CD14-positive monocyte (primary cell): ENCODE measurements around the gene CNN3. TPM values are rescaled to one million over a fixed set of nuclear protein-coding genes. Genes with fewer than 3 reads are reported as not detected.

Experiments used
- DNase-seq, 3 donors: peaks; one replicate each; pipeline ENCODE4 v3.0.0-alpha.2; 2011 to 2022
- H2AFZ ChIP-seq: 2 replicates; pipeline ENCODE4 v1.6.0; 2012; ENCODE audit warnings: mild to moderate bottlenecking, low read depth, low read length, inconsistent platforms; ENCODE audit not compliant: insufficient read depth, poor library complexity, severe bottlenecking
- H3K27ac ChIP-seq, 2 donors: 1 replicate in 1 of 2; 2 replicates in 1 of 2; pipeline ENCODE4 v1.5.1; 2012 to 2013; ENCODE audit warnings: low read length in 2 of 2, control low read depth in 1 of 2, inconsistent platforms in 1 of 2, low read depth in 1 of 2, mild to moderate bottlenecking in 1 of 2
- H3K27me3 ChIP-seq, 2 donors: one replicate each; pipeline versions ENCODE4 v1.6.0 to v1.6.1; 2011 to 2013; ENCODE audit warnings: low read length in 2 of 2; ENCODE audit not compliant: control insufficient read depth in 2 of 2, insufficient read depth in 2 of 2
- H3K36me3 ChIP-seq, 2 donors: replicated peaks in 1 of 2; 1 replicate in 1 of 2; 2 replicates in 1 of 2; pipeline versions ENCODE4 v1.5.1 to v1.6.1; 2012 to 2013; ENCODE audit warnings: low read length in 2 of 2, control low read depth in 1 of 2, inconsistent platforms in 1 of 2, mild to moderate bottlenecking in 1 of 2; ENCODE audit not compliant: insufficient read depth in 2 of 2, control insufficient read depth in 1 of 2
- H3K4me1 ChIP-seq, 2 donors: 1 replicate in 1 of 2; 2 replicates in 1 of 2; pipeline versions ENCODE4 v1.5.1 to v1.6.1; 2012 to 2013; ENCODE audit warnings: low read length in 2 of 2, control low read depth in 1 of 2, inconsistent platforms in 1 of 2, mild to moderate bottlenecking in 1 of 2, moderate library complexity in 1 of 2; ENCODE audit not compliant: insufficient read depth in 2 of 2, control insufficient read depth in 1 of 2
- H3K4me2 ChIP-seq: replicated peaks from 2 replicates; pipeline ENCODE3; 2012; ENCODE audit warnings: low read length, moderate library complexity, mild to moderate bottlenecking; ENCODE audit not compliant: poor library complexity, severe bottlenecking; ENCODE audit errors: extremely low read depth
- H3K4me3 ChIP-seq, 3 experiments: fragments of 200-600 bp in 1 of 3; sonication (generic) in 1 of 3; replicated peaks in 1 of 3; 1 replicate in 2 of 3; 2 replicates in 1 of 3; pipeline ENCODE4 v1.5.1; 2011 to 2013; ENCODE audit warnings: low read length in 3 of 3, mild to moderate bottlenecking in 3 of 3, control low read depth in 2 of 3, low read depth in 2 of 3, inconsistent platforms in 1 of 3, moderate library complexity in 1 of 3
- H3K79me2 ChIP-seq: 2 replicates; pipeline ENCODE4 v1.6.0; 2012; ENCODE audit warnings: mild to moderate bottlenecking, control low read depth, inconsistent platforms, low read length, moderate library complexity; ENCODE audit not compliant: insufficient read depth
- H3K9ac ChIP-seq: 2 replicates; pipeline ENCODE4 v1.6.0; 2017; ENCODE audit warnings: low read length, mild to moderate bottlenecking; ENCODE audit not compliant: insufficient read depth, poor library complexity, severe bottlenecking
- H3K9me3 ChIP-seq, 2 donors: replicated peaks in 1 of 2; 1 replicate in 1 of 2; 2 replicates in 1 of 2; pipeline versions ENCODE4 v1.5.1 to v1.6.1; 2012 to 2013; ENCODE audit warnings: low read length in 2 of 2, control low read depth in 1 of 2; ENCODE audit not compliant: control insufficient read depth in 1 of 2, insufficient read depth in 1 of 2
- H4K20me1 ChIP-seq: 2 replicates; pipeline ENCODE4 v1.6.0; 2012; ENCODE audit warnings: mild to moderate bottlenecking, low read length, control low read depth, moderate library complexity; ENCODE audit not compliant: insufficient read depth
- H3K27ac Mint-ChIP-seq, 7 donors: one replicate each; pipeline ENCODE4 v1.8.0; 2020; ENCODE audit warnings: mild to moderate bottlenecking in 7 of 7, mixed read lengths in 7 of 7, moderate library complexity in 6 of 7, inconsistent platforms in 2 of 7
- H3K27me3 Mint-ChIP-seq, 3 donors: one replicate each; pipeline ENCODE4 v1.8.0; 2021 to 2022; ENCODE audit warnings: low read depth in 3 of 3, mild to moderate bottlenecking in 3 of 3, mixed read lengths in 3 of 3, moderate library complexity in 3 of 3, inconsistent platforms in 1 of 3
- H3K36me3 Mint-ChIP-seq, 2 donors: one replicate each; pipeline ENCODE4 v1.8.0; 2020; ENCODE audit warnings: mixed read lengths in 2 of 2, inconsistent platforms in 1 of 2, mild to moderate bottlenecking in 1 of 2
- H3K4me1 Mint-ChIP-seq: one replicate; pipeline ENCODE4 v1.8.0; 2020; ENCODE audit warnings: mild to moderate bottlenecking, mixed read lengths
- H3K4me3 Mint-ChIP-seq, 2 donors: one replicate each; pipeline ENCODE4 v1.8.0; 2020; ENCODE audit warnings: mild to moderate bottlenecking in 2 of 2, mixed read lengths in 2 of 2, moderate library complexity in 1 of 2
- H3K9me3 Mint-ChIP-seq, 7 donors: one replicate each; pipeline ENCODE4 v1.8.0; 2020 to 2022; ENCODE audit warnings: mixed read lengths in 7 of 7, mild to moderate bottlenecking in 6 of 7, moderate library complexity in 6 of 7, inconsistent platforms in 2 of 7
- CTCF ChIP-seq: fragments of 200-600 bp; IDR thresholded peaks from one replicate; pipeline ENCODE4 v1.8.0; 2022; ENCODE audit warnings: antibody characterized with exemption, mild to moderate bottlenecking
- WGBS: methylation state at CpG from one replicate; pipeline ENCODE4 v1.1.5; 2013; ENCODE audit warnings: missing lambda C conversion rate; ENCODE audit not compliant: insufficient coverage; 5-methylcytosine and 5-hydroxymethylcytosine counted together
- intact Hi-C, 2 donors: fragments of 100-400 bp; cut with micrococcal nuclease; formaldehyde crosslinking; loops; one replicate each; pipeline versions ENCODE4 v1.15.0 to v1.15.1; 2023
- polyA plus RNA-seq, 3 donors: library from polyadenylated mRNA; depleted of rRNA in 1 of 3; unstranded in 2 of 3; stranded (reverse) in 1 of 3; fragments of 300-500 nt in 2 of 3; fragments of >200 nt in 1 of 3; fragmentation: Illumina TruSeq in 2 of 3; gene quantifications; 1 replicate in 2 of 3; 2 replicates in 1 of 3; pipeline ENCODE4 v1.2.3, GENCODE V29; 2012 to 2021

Gene CNN3
- polyA plus RNA-seq, 3 donors: 0.08 to 0.09 (median 0.08) TPM

GRCh38 chr1:94921977-94922376, 4.9 kb downstream of the CNN3 start:
- Histone ChIP-seq H3K4me1 (peaks cover 9 to 16% of the 10 kb centered on the region in 2 donors), H3K9ac (no peak overlapping the region), H3K4me2 (no peak overlapping the region), H3K36me3 (no peaks in the 10 kb centered on the region), H4K20me1 (no peaks in the 10 kb centered on the region), H3K27me3 (peaks cover 32 to 40% of the 10 kb centered on the region in 2 donors), H2AFZ (no peak overlapping the region), H3K4me3 (no peak overlapping the region), H3K79me2 (no peaks in the 10 kb centered on the region), H3K27ac (no peak overlapping the region), H3K9me3 (no peaks in the 10 kb centered on the region)
- H3K4me1 Mint-ChIP-seq: peaks cover 9% of the 10 kb centered on the region
- intact Hi-C loops: no loop called here
- H3K4me3 Mint-ChIP-seq: no peak overlapping the region
- no peak for DNase-seq
- WGBS: no CpG with 5 or more reads among the region's 1 CpG
- H3K9me3 Mint-ChIP-seq: peaks cover 0 to 10% (median 5%) of the 10 kb centered on the region in 7 donors
- no peak for TF ChIP-seq CTCF
- H3K27ac Mint-ChIP-seq: no peak overlapping the region
- peaks cover 0 to 2% of the 10 kb centered on the region in 2 donors for H3K36me3 Mint-ChIP-seq
- H3K27me3 Mint-ChIP-seq: peaks cover 35 to 53% (median 36%) of the 10 kb centered on the region in 3 donors

- intact Hi-C loops: no loop called here
- Mint-ChIP-seq H3K27me3 (peaks cover 24 to 36% (median 24%) of the 10 kb centered on the region in 3 donors), H3K4me3 (no peak overlapping the region), H3K4me1 (no peaks in the 10 kb centered on the region), H3K36me3 (no peaks in the 10 kb centered on the region), H3K9me3 (peaks cover 0 to 4% (median 0%) of the 10 kb centered on the region in 7 donors), H3K27ac (no peak overlapping the region)
- no peak overlapping the region for H3K27ac ChIP-seq
- no peaks in the 10 kb centered on the region for H3K79me2 ChIP-seq
- H3K27me3 ChIP-seq: peaks cover 15 to 25% of the 10 kb centered on the region in 2 donors
- no peak overlapping the region for H3K4me3 ChIP-seq
- no peak for TF ChIP-seq CTCF
- no peak overlapping the region for H2AFZ ChIP-seq
- DNase-seq: no peak
- H4K20me1 ChIP-seq: no peaks in the 10 kb centered on the region
- H3K4me2 ChIP-seq: no peak overlapping the region
- H3K36me3 ChIP-seq: no peaks in the 10 kb centered on the region
- no peak overlapping the region for H3K9ac ChIP-seq
- no peaks in the 10 kb centered on the region for H3K4me1 ChIP-seq
- H3K9me3 ChIP-seq: no peaks in the 10 kb centered on the region
- WGBS: 100% methylated on average over 1 of the region's 3 CpGs
Observed at GRCh38 chr1:94920061-94920460, 6.8 kb downstream of the CNN3 start.
